Measurements from ENCODE around the gene BTAF1. TPM values are rescaled to one million over a fixed set of nuclear protein-coding genes. Genes with fewer than 3 reads are reported as not detected.
"Not testable (repeated sequence)": the region's sequence is repeated elsewhere in the genome, so short reads cannot be mapped to it uniquely, and the experiment has no call there.

BTAF1 gene
- total RNA-seq = 16.0 TPM

- peak; percentile 96 for ATAC-seq
- DNase-seq (ENCODE audit: low spot score) = peak; percentile 94
Observed at GRCh38 chr10:91923371-91924211, at the start of gene BTAF1. Gene BTAF1 (plus strand): TSS chr10:91923770. CDS start chr10:91924077, 307 bp downstream.

GRCh38 chr10:91875156-91875555, 48.4 kb upstream of the BTAF1 start:
- ATAC-seq (no peak), DNase-seq (ENCODE audit: low spot score) (no peak)

GRCh38 chr10:91875779-91876178, 47.8 kb upstream of the BTAF1 start:
- DNase-seq (ENCODE audit: low spot score) = no peak
- no peak for ATAC-seq

GRCh38 chr10:91879515-91880170, 43.9 kb upstream of the BTAF1 start:
- no peak for DNase-seq (ENCODE audit: low spot score)
- ATAC-seq = no peak

GRCh38 chr10:91880310-91880709, 43.3 kb upstream of the BTAF1 start:
- no peak for DNase-seq (ENCODE audit: low spot score)
- ATAC-seq = no peak

- DNase-seq (ENCODE audit: low spot score) = no peak
Observed at GRCh38 chr10:91883549-91884444, 39.8 kb upstream of the BTAF1 start.

GRCh38 chr10:91884536-91884935, 39.0 kb upstream of the BTAF1 start:
- no peak for ATAC-seq
- no peak for DNase-seq (ENCODE audit: low spot score)

More at GRCh38 chr10:91883549-91884444, 39.8 kb upstream of the BTAF1 start:
- peak; percentile 83 for ATAC-seq

GRCh38 chr10:91885362-91886079, 38.0 kb upstream of the BTAF1 start:
- DNase-seq (ENCODE audit: low spot score) (no peak), ATAC-seq (no peak)

GRCh38 chr10:91886954-91887271, 36.7 kb upstream of the BTAF1 start:
- no peak for ATAC-seq
- DNase-seq (ENCODE audit: low spot score) = no peak

- ATAC-seq = peak; percentile 76
- DNase-seq (ENCODE audit: low spot score) = no peak
Observed at GRCh38 chr10:91887272-91888076, 36.1 kb upstream of the BTAF1 start.

GRCh38 chr10:91891125-91892001, 32.2 kb upstream of the BTAF1 start:
- no peak for DNase-seq (ENCODE audit: low spot score)
- no peak for ATAC-seq

- DNase-seq (ENCODE audit: low spot score) = no peak
Observed at GRCh38 chr10:91893051-91893450, 30.5 kb upstream of the BTAF1 start.

GRCh38 chr10:91894261-91894685, 29.3 kb upstream of the BTAF1 start:
- ATAC-seq = not testable (repeated sequence)

More at GRCh38 chr10:91893051-91893450, 30.5 kb upstream of the BTAF1 start:
- ATAC-seq = no peak

GRCh38 chr10:91896212-91896756, 27.3 kb upstream of the BTAF1 start:
- DNase-seq (ENCODE audit: low spot score) = no peak
- no peak for ATAC-seq

More at GRCh38 chr10:91894261-91894685, 29.3 kb upstream of the BTAF1 start:
- DNase-seq (ENCODE audit: low spot score) = not testable (repeated sequence)

- ATAC-seq = no peak
- DNase-seq (ENCODE audit: low spot score) = no peak
Observed at GRCh38 chr10:91897421-91897820, 26.1 kb upstream of the BTAF1 start.

- DNase-seq (ENCODE audit: low spot score) = no peak
- peak; percentile 27 for ATAC-seq
Observed at GRCh38 chr10:91901784-91902677, 21.5 kb upstream of the BTAF1 start.

- DNase-seq (ENCODE audit: low spot score) = no peak
- no peak for ATAC-seq
Observed at GRCh38 chr10:91907033-91907594, 16.5 kb upstream of the BTAF1 start.
